Caki2 (cell line): Measurements from ENCODE around the gene DDA1. TPM values are rescaled to one million over a fixed set of nuclear protein-coding genes. Genes with fewer than 3 reads are reported as not detected.
"Not testable (repeated sequence)": the region's sequence is repeated elsewhere in the genome, so short reads cannot be mapped to it uniquely, and the experiment has no call there.

ENCODE experiments used
- DNase-seq: peaks from one replicate; pipeline ENCODE4 v3.0.0-alpha.2; 2015; ENCODE audit warnings: low read depth
- in situ Hi-C: cut with HindIII; loops from 2 replicates; pipeline ENCODE4 v1.10.0; 2016; ENCODE audit warnings: low sequenced_read_pairs, low pct_unique_long_range_greater_than_20kb, mixed read lengths
- total RNA-seq: library from RNA; depleted of rRNA; stranded (reverse); fragments of >200 nt; shearing (Covaris generic); gene quantifications from 2 replicates; pipeline ENCODE4 v1.2.3, GENCODE V29; 2014; ENCODE audit warnings: low replicate concordance; rRNA removed

Gene DDA1
- 17.9 and 23.5 TPM in 2 replicates for total RNA-seq

- in situ Hi-C loops = no loop called here
- DNase-seq = peak; percentile 99
These were observed at the start of gene DDA1 for GRCh38 chr19:17309198-17309964. Gene DDA1 (plus strand): TSS chr19:17309563. CDS start chr19:17309655, 92 bp downstream.

GRCh38 chr19:17259934-17260333 lies 49.4 kb upstream of the DDA1 start:
- in situ Hi-C loops = no loop called here
- DNase-seq = no peak

- peak; percentile 79 for DNase-seq
- in situ Hi-C loops = no loop called here
These were observed 48.5 kb upstream of the DDA1 start for GRCh38 chr19:17260842-17261325.

- in situ Hi-C loops = no loop called here
- DNase-seq = no peak
These were observed 46.8 kb upstream of the DDA1 start for GRCh38 chr19:17262557-17262956.

GRCh38 chr19:17263712-17264640 lies 45.4 kb upstream of the DDA1 start:
- DNase-seq = no peak
- in situ Hi-C loops = no loop called here

GRCh38 chr19:17264641-17264979 lies 44.8 kb upstream of the DDA1 start, which contains the start of gene USHBP1:
Gene USHBP1 (minus strand): TSS chr19:17264745. CDS start chr19:17264299, 446 bp downstream.
- DNase-seq = no peak
- in situ Hi-C loops = no loop called here

GRCh38 chr19:17266026-17266425 lies 43.3 kb upstream of the DDA1 start:
- in situ Hi-C loops = no loop called here
- DNase-seq = no peak

- DNase-seq = no peak
- in situ Hi-C loops = no loop called here
These were observed 42.8 kb upstream of the DDA1 start for GRCh38 chr19:17266589-17266974.

GRCh38 chr19:17266975-17267788 lies 42.2 kb upstream of the DDA1 start, which contains the start of gene BABAM1:
Gene BABAM1 (plus strand): TSS chr19:17267443. CDS start chr19:17268807, 1,364 bp downstream.
- in situ Hi-C loops = no loop called here
- peak; percentile 100 for DNase-seq

GRCh38 chr19:17268754-17269153 lies 40.6 kb upstream of the DDA1 start:
- in situ Hi-C loops = no loop called here
- DNase-seq = no peak

GRCh38 chr19:17274892-17275291 lies 34.5 kb upstream of the DDA1 start:
- in situ Hi-C loops, DNase-seq: not testable (repeated sequence)

GRCh38 chr19:17275441-17276175 lies 33.8 kb upstream of the DDA1 start:
- in situ Hi-C loops = no loop called here
- DNase-seq = no peak

- in situ Hi-C loops = no loop called here
- no peak for DNase-seq
These were observed 29.9 kb upstream of the DDA1 start for GRCh38 chr19:17279436-17279835.

- DNase-seq = no peak
- in situ Hi-C loops = no loop called here
These were observed 27.7 kb upstream of the DDA1 start, which contains the start of gene ANKLE1 for GRCh38 chr19:17281391-17282304. Gene ANKLE1 (plus strand): TSS chr19:17281901. CDS start chr19:17281921, 20 bp downstream.

GRCh38 chr19:17282488-17283125 lies 26.8 kb upstream of the DDA1 start:
- peak; percentile 84 for DNase-seq
- in situ Hi-C loops = no loop called here

GRCh38 chr19:17283504-17283996 lies 25.8 kb upstream of the DDA1 start:
- DNase-seq = no peak
- in situ Hi-C loops = no loop called here
